ENCODE data around the gene PRRX1. TPM values are rescaled to one million over a fixed set of nuclear protein-coding genes. Genes with fewer than 3 reads are reported as not detected.

The PRRX1 gene
- total RNA-seq, 1 experiment from 2014 or later: 4.5 TPM

DNA sequence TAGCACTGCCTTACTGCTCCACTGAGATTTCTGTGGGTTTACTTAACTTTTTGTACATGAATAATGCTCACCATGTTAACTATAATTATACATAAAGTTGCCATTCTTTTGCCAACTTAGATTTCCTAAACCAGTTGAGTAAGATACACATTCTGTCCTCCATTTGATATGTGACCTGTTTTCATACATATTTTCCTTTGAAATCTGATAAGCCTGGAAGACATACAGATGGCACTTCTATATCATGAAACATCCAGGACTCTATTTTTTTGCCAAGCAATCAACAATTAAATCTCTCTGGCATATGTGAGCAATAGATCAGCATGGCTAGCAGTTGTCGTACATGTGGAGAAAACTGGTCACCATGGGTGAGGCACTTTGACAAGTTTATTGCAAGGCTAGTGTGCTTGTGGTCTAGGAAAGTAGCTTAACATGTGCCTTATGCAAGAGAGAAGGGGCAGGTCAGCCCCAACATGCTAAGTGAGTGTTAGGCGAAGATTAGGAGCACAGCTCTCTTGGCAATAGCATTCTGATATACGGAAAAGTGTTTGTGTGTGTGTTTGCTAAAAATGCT is 14.2 kb downstream of the PRRX1 start:
- TF ChIP-seq, protein P1, sequence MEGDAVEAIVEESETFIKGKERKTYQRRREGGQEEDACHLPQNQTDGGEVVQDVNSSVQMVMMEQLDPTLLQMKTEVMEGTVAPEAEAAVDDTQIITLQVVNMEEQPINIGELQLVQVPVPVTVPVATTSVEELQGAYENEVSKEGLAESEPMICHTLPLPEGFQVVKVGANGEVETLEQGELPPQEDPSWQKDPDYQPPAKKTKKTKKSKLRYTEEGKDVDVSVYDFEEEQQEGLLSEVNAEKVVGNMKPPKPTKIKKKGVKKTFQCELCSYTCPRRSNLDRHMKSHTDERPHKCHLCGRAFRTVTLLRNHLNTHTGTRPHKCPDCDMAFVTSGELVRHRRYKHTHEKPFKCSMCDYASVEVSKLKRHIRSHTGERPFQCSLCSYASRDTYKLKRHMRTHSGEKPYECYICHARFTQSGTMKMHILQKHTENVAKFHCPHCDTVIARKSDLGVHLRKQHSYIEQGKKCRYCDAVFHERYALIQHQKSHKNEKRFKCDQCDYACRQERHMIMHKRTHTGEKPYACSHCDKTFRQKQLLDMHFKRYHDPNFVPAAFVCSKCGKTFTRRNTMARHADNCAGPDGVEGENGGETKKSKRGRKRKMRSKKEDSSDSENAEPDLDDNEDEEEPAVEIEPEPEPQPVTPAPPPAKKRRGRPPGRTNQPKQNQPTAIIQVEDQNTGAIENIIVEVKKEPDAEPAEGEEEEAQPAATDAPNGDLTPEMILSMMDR (conservative IDR thresholded peaks at IDR 0.05; ENCODE audit: low read depth, low read length): no peak
- TF ChIP-seq EZH2 (IDR thresholded peaks at IDR 0.05; ENCODE audit: borderline replicate concordance, low read depth, low read length, poor library complexity, severe bottlenecking): no peak
- H3K4me1 ChIP-seq (ENCODE audit: insufficient read depth, low read length, poor library complexity, severe bottlenecking): no peaks in the 10 kb centered on the region
- POLR2A ChIA-PET (ENCODE audit: low non-redundant PET): no interaction called here
- H3K36me3 ChIP-seq (ENCODE audit: insufficient read depth, low read length, poor library complexity, severe bottlenecking): no peaks in the 10 kb centered on the region
- H3K27ac ChIP-seq (ENCODE audit: low read depth, low read length, poor library complexity, severe bottlenecking): no peak overlapping the region
- no peak for DNase-seq (ENCODE audit: low spot score)
- H3K9me3 ChIP-seq (ENCODE audit: low read depth, low read length, poor library complexity, severe bottlenecking): no peaks in the 10 kb centered on the region
- H3K27me3 ChIP-seq (replicated peaks; ENCODE audit: insufficient read depth, low read depth, low read length, poor library complexity): peaks cover 24% of the 10 kb centered on the region
- intact Hi-C loops (cut with micrococcal nuclease; ENCODE audit: unreplicated experiment): no loop called here
- CTCF ChIA-PET: no interaction called here
- BruUV-seq (replicated peaks): no TSS peak
- no peak overlapping the region for H3K4me3 ChIP-seq (ENCODE audit: low read depth, low read length, poor library complexity, severe bottlenecking)

- intact Hi-C loops (cut with micrococcal nuclease; ENCODE audit: unreplicated experiment): loop anchor here (10.0 kb wide), 1 partner anchor 756 kb away; no protein-coding TSS in a partner anchor
- no peak overlapping the region for H3K4me3 ChIP-seq (ENCODE audit: low read depth, low read length, poor library complexity, severe bottlenecking)
- no TSS peak for BruUV-seq (replicated peaks)
- H3K4me1 ChIP-seq (ENCODE audit: insufficient read depth, low read length, poor library complexity, severe bottlenecking): no peaks in the 10 kb centered on the region
- H3K9me3 ChIP-seq (ENCODE audit: low read depth, low read length, poor library complexity, severe bottlenecking): no peaks in the 10 kb centered on the region
- no peak for DNase-seq (ENCODE audit: low spot score)
- TF ChIP-seq, protein P1 (conservative IDR thresholded peaks at IDR 0.05; ENCODE audit: low read depth, low read length): no peak
- no peak for TF ChIP-seq EZH2 (IDR thresholded peaks at IDR 0.05; ENCODE audit: borderline replicate concordance, low read depth, low read length, poor library complexity, severe bottlenecking)
- ChIA-PET POLR2A (ENCODE audit: low non-redundant PET) (no interaction called here), CTCF (no interaction called here)
- peaks cover 6% of the 10 kb centered on the region for H3K27me3 ChIP-seq (replicated peaks; ENCODE audit: insufficient read depth, low read depth, low read length, poor library complexity)
- no peaks in the 10 kb centered on the region for H3K36me3 ChIP-seq (ENCODE audit: insufficient read depth, low read length, poor library complexity, severe bottlenecking)
- no peak overlapping the region for H3K27ac ChIP-seq (ENCODE audit: low read depth, low read length, poor library complexity, severe bottlenecking)
Observed at GRCh38 chr1:170680428-170680827, 16.5 kb downstream of the PRRX1 start.

GRCh38 chr1:170682169-170682568 is 18.2 kb downstream of the PRRX1 start:
- TF ChIP-seq, protein P1 (conservative IDR thresholded peaks at IDR 0.05; ENCODE audit: low read depth, low read length): no peak
- no peak for TF ChIP-seq EZH2 (IDR thresholded peaks at IDR 0.05; ENCODE audit: borderline replicate concordance, low read depth, low read length, poor library complexity, severe bottlenecking)
- no TSS peak for BruUV-seq (replicated peaks)
- CTCF ChIA-PET: no interaction called here

More at GRCh38 chr1:170682169-170682568, 18.2 kb downstream of the PRRX1 start:
- H3K4me1 ChIP-seq (ENCODE audit: insufficient read depth, low read length, poor library complexity, severe bottlenecking): no peaks in the 10 kb centered on the region
- peaks cover 3% of the 10 kb centered on the region for H3K27me3 ChIP-seq (replicated peaks; ENCODE audit: insufficient read depth, low read depth, low read length, poor library complexity)
- no peak overlapping the region for H3K27ac ChIP-seq (ENCODE audit: low read depth, low read length, poor library complexity, severe bottlenecking)
- DNase-seq (ENCODE audit: low spot score): no peak
- H3K36me3 ChIP-seq (ENCODE audit: insufficient read depth, low read length, poor library complexity, severe bottlenecking): no peaks in the 10 kb centered on the region
- POLR2A ChIA-PET (ENCODE audit: low non-redundant PET): no interaction called here
- H3K9me3 ChIP-seq (ENCODE audit: low read depth, low read length, poor library complexity, severe bottlenecking): no peaks in the 10 kb centered on the region
- H3K4me3 ChIP-seq (ENCODE audit: low read depth, low read length, poor library complexity, severe bottlenecking): no peak overlapping the region
- intact Hi-C loops (cut with micrococcal nuclease; ENCODE audit: unreplicated experiment): loop anchor here (10.0 kb wide), 1 partner anchor 757 kb away; no protein-coding TSS in a partner anchor
